GM18508 (cell line): ENCODE measurements around the gene BABAM2.
A peak's percentile ranks its signal among the peaks of the same experiment; 100 is the strongest.
"Not testable (repeated sequence)": the region's sequence is repeated elsewhere in the genome, so short reads cannot be mapped to it uniquely, and the experiment has no call there.

Experiments used
- ATAC-seq: cut with Tn5 transposase; IDR thresholded peaks from one replicate; pipeline ENCODE4 v1.9.1; 2021; ENCODE audit warnings: moderate number of reproducible peaks; ENCODE audit not compliant: insufficient read depth, unreplicated experiment

BABAM2 gene

GRCh38 chr2:28224648-28225472, 334.3 kb downstream of the BABAM2 start:
- ATAC-seq, result no peak

DNA sequence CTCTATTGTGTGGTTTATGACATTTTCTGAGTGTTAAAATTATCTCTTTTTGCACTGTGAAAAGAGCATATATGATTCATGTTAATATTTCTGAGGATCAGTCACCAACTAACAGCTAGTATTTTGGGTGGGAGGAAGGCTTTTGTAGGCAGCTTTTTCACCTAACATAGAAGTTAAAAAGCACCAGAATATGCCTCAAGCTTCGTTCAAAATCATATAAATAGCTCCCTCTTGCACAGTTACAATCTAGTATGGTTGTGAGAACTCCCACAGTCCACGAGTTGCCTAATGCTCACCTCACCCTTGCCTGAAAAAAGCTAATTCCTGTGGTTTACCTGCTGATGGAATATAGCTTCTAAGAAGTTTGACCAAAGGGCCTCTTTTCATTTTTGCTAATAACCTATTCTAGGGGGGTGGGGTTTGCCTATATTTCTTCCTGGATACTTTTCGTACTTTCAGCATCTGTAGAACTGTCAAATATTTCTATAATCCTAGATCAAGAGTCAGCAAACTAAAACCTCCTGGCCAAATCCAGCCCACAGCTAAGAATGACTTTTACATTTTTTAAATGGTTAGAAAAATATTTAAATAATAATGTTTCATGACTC, 335.0 kb downstream of the BABAM2 start:
- ATAC-seq, result no peak

- ATAC-seq, result no peak
These were observed 336.0 kb downstream of the BABAM2 start for GRCh38 chr2:28226558-28226957.

- no peak for ATAC-seq
These were observed 337.0 kb downstream of the BABAM2 start for GRCh38 chr2:28227498-28227897.

DNA sequence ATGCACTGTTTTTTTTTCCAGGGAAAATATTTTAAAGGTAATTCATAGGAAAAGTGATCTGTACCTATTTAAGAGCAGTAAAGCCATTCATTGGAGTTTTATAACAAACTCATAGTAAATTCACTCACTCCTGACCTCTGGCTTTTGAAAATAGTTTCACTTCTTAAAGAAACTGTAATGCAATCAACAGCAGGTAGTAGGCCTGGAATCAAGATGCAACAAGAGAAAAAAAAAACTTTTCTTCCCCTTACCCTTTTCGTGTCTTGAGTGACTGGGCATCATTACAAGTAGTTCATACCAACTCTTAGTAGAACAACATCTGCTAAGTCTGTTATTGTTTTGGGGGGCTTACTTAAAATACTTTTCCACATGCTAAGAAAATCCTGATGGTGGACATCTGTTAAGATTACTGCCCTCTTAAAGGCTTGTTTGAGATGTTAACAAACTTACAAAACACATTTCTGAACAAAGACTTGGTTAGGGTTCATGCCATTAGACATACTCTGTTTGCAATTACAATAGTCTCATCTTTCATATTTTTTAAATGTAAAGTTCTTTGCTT, 338.0 kb downstream of the BABAM2 start:
- ATAC-seq, result no peak

DNA sequence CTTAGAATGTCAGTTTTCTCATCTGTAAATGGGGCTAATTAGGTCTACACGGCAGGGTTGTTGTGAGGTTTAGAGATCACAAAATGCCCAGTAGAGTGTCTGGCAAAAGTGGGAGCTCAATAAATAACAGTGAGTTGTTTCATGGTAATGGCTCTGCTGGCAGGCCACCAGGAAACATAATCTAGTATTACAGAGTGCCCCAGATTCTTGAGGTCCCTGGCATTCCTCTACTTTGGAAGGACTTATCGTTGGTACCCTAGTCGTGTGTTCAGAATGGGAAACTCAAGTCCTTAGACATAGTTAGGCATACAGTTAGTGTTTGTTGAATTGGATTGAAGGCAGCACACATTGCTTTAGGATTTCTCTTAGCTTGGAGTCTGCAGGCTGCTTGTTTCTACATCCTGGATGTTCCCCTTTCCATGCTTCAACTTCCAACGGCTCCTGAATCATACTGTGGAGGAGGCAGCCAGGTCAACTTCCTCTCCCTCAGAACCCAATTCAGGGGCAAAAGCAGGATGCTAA, 340.6 kb downstream of the BABAM2 start:
- ATAC-seq, result no peak

GRCh38 chr2:28232295-28232694, 341.8 kb downstream of the BABAM2 start:
- no peak for ATAC-seq

- no peak for ATAC-seq
These were observed 342.7 kb downstream of the BABAM2 start for GRCh38 chr2:28233164-28233676.

DNA sequence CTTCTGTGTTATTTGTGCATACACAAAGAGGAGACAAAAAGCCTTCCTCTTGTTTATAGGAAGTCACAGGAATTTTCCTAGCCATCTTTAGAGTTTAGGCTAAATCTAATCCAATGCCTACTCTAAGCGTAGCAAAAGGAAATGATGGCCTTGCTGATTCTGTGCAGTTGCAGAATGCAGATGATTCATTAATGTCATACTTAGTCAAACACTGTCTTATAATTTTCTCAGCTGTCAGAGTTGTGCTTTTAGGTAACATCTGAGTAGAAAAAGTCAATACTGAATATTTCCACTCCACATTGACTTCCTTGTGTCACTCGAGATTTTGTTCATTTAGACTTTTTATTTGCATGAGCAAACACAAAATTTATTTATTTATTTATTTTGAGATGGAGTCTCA, 344.3 kb downstream of the BABAM2 start:
- ATAC-seq, result no peak

DNA sequence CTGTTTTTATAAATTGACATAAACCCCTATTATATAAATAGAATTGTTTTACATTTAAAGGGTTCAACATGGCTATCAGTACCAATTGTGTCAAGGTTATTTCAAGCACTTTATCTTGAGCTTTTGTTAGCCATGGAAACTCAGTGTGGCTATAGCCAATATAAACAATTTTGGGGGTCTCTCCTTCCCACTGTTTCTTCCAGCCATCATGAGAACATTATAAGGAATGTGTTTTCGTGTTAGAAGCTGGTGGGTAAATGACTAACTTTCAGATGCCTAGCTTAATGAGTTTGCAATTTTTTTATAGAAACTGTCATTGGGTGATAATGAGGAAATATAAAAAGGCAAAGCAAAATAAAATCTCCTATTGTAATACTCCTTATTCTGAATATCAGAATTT, 348.7 kb downstream of the BABAM2 start:
- no peak for ATAC-seq

GRCh38 chr2:28240937-28241336, 350.4 kb downstream of the BABAM2 start:
- ATAC-seq, result no peak

DNA sequence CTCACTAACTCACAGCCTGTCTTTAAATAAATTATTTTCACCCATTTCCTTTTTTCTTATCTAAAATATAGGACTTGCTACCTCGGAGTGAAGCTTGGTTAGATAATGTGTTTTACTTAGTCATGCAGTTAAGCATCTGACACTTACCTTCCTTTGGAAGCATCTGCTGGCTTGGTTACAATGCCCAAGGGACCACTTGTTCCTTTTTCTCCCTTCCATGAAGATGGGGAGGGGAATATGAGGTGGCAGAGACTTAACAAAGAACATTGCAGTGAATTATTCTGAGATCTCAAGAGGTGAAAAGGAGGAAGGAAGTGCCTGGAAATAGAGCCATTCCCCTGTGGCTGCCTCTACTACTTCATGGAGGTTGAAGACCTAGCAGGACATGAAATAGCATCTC, 356.8 kb downstream of the BABAM2 start:
- no peak for ATAC-seq

GRCh38 chr2:28247734-28248133, 357.2 kb downstream of the BABAM2 start:
- no peak for ATAC-seq

DNA sequence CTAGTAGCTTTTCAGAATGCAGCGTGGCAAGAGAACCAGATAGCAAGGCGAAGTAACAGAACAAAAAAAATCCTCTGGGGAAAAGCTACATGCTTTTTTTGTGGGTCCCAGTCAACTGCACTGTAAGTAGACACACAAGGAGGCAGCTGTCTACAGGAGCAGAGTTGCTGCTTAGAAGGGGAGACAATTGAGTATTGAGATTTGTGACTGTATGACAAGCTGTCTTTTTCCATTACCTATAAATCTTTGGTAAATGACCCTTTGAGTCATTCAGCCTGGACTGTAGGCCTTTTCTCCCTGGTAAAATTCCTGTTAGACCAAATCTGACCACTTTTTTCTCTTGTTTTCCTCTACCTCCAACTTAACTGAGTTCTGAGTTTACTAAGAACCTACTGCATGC, 358.0 kb downstream of the BABAM2 start:
- ATAC-seq, result no peak

DNA sequence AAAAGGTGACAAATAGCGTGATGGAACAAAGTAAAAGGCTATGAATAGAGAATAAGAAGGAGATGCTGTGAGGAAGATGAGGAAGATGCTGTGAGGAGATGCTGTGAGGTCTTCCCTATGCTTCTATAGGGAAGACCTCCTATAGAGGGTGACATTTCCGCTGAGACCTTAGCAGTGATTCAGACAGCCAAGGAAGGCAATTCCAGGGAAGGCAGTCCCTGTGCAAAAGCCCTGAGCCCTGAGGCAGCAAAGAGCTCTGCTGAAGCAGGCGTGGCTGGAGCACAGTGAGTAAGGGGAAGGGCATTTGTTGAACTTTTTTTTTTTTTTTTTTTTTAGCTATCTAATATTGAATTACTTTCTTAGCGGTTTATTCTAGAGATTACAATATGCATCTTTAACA, 359.5 kb downstream of the BABAM2 start:
- ATAC-seq, result no peak

DNA sequence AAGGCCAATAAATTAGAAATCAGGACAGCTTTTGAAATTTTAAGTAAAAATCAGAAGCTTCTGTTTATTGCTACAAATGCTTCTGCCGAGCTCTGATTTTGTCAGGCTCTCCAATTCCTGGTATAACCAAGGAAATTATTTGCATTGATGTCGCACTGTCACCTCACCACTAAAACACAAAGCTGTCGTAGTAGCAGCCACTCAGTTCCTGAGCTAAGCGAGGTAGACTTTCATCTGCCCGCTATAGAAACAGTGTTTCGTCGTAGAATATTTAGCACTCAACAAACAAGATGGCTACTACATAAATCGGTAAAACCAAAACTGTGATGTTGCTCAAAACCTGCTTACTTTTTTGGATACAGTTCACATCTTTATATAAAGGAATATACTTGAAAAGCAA, 360.8 kb downstream of the BABAM2 start:
- no peak for ATAC-seq

DNA sequence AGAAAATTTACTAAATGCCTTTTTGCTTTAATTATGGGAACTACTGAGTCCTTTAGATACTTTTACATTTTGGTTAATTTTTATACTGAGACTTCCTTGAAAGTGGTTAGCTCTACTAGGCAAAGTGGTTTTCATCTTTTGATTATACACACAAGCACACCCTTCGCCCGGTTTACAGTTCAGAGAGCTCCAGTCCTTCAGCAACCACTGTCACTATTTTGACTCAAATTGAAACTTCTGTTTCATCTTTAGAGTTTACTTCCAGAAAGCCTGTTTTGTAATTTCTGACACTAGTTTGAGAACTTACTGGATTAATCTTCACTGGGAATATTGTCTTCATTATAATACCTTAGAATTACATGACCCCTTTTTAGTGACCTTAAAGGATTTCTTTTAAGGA, 361.8 kb downstream of the BABAM2 start:
- peak; percentile 78 for ATAC-seq

- no peak for ATAC-seq
These were observed 363.0 kb downstream of the BABAM2 start for GRCh38 chr2:28253543-28253942.

DNA sequence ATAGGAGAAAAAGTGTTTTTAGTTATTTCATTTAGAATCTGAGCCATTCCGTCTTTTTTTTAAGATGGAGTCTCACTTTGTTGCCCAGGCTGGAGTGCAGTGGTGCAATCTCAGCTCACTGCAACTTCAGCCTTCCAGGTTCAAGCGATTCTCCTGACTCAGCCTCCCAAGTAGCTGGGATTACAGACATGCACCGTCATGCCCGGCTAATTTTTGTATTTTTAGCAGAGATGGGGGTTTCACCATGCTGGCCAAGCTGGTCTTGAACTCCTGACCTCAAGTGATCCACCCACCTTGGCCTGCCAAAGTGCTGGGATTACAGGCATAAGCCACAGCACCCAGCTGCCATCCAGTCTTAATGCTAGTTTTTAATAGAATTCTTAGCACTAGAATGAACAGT, 364.7 kb downstream of the BABAM2 start:
- not testable (repeated sequence) for ATAC-seq

DNA sequence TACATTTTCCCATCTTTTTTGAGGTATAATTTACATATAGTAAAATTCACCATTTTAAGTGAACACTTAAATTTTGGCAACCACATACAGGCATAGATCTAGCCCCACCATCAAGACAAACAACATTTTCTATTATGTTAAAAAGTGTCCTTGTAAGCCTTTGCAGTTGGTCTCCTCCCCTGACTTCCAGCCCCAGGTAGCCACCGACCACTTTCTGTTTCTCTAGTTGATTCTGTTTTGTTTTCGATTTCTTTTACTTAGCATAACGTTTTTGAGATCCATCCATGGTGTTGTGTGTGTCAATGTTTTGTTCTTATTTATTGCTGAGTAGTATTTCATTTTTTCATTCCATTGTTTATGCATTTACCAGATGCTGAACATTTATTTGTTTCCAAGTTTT, 366.7 kb downstream of the BABAM2 start:
- no peak for ATAC-seq

- ATAC-seq, result not testable (repeated sequence)
These were observed 368.7 kb downstream of the BABAM2 start for GRCh38 chr2:28259226-28259625.
